ENCODE results near the gene SLC25A26. TPM values are rescaled to one million over a fixed set of nuclear protein-coding genes. Genes with fewer than 3 reads are reported as not detected.
A peak's percentile ranks its signal among the peaks of the same experiment; 100 is the strongest.

The SLC25A26 gene
- total and polyA plus RNA-seq, 2 of the 13 experiments (the other 11 are each of a cell fraction or from before 2014, with no cell fraction given): 23.1 to 32.7 TPM

- TF ChIP-seq ZNF407 (CRISPR knock-in tag; IDR thresholded peaks at IDR 0.05; ENCODE audit: not compliant biosample characterization) (no peak), JARID2 (CRISPR knock-in tag; IDR thresholded peaks at IDR 0.05; ENCODE audit: insufficient replicate concordance) (no peak), KAT7 (CRISPR knock-in tag; IDR thresholded peaks at IDR 0.05; ENCODE audit: borderline replicate concordance) (no peak), TIGD3 (CRISPR knock-in tag; IDR thresholded peaks at IDR 0.05; ENCODE audit: borderline replicate concordance) (no peak), KIAA2018 (CRISPR knock-in tag; IDR thresholded peaks at IDR 0.05; ENCODE audit: borderline replicate concordance) (no peak), HNRNPUL1 (IDR thresholded peaks at IDR 0.05; ENCODE audit: low read depth, low read length) (no peak), SOX5 (CRISPR knock-in tag; IDR thresholded peaks at IDR 0.05; ENCODE audit: borderline replicate concordance) (0 out of 2 replicates have a peak, but pooled peaks have one; percentile 25), PHF5A (CRISPR knock-in tag; IDR thresholded peaks at IDR 0.05; ENCODE audit: low read depth, unreplicated experiment) (no peak), MBNL3 (CRISPR knock-in tag; conservative IDR thresholded peaks at IDR 0.05) (no peak), KLF13 (CRISPR knock-in tag; IDR thresholded peaks at IDR 0.05) (no peak), GATA4 (IDR thresholded peaks at IDR 0.05; ENCODE audit: borderline replicate concordance, low read depth) (no peak)
These were observed 186.9 kb downstream of the SLC25A26 start (continued) for GRCh38 chr3:66407611-66408218.
